GM12801 (cell line): ENCODE data around the gene MED9.

Source experiments
- TF ChIP-seq, protein P1 (sequence below): IDR thresholded peaks from one replicate; pipeline ENCODE4 v1.5.1; 2011; ENCODE audit warnings: control low read depth; ENCODE audit not compliant: insufficient read length; ENCODE audit errors: extremely low read depth

Gene MED9

DNA sequence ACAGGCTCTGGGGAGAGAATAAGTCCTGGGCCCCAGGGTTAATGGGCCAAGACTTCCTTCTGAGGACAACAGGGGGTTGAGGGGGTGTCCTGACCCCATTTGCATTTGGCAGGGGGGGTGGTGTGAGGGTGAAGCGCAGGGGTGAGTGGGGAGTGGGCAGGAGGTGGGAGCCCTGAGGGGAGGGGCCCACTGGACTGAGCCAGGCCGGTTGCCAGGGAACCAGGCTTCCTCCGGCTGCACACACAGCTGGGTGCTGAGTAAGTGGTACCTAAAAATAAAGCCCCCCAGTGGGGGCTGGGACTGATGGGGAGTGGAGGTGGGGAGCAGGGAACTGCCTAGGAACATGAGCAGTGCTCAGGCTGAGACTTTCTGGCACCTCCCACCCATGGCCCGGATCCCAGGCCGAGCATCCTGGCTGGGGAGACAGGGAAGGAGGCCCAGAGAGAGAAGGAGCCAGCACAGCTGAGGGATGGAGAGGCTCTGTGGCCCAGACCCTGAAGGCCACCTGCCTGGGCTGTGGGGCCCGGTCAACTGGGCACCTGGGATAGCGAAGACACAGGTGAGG is 26.8 kb downstream of the MED9 start:
- TF ChIP-seq, protein P1, sequence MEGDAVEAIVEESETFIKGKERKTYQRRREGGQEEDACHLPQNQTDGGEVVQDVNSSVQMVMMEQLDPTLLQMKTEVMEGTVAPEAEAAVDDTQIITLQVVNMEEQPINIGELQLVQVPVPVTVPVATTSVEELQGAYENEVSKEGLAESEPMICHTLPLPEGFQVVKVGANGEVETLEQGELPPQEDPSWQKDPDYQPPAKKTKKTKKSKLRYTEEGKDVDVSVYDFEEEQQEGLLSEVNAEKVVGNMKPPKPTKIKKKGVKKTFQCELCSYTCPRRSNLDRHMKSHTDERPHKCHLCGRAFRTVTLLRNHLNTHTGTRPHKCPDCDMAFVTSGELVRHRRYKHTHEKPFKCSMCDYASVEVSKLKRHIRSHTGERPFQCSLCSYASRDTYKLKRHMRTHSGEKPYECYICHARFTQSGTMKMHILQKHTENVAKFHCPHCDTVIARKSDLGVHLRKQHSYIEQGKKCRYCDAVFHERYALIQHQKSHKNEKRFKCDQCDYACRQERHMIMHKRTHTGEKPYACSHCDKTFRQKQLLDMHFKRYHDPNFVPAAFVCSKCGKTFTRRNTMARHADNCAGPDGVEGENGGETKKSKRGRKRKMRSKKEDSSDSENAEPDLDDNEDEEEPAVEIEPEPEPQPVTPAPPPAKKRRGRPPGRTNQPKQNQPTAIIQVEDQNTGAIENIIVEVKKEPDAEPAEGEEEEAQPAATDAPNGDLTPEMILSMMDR, result no peak

DNA sequence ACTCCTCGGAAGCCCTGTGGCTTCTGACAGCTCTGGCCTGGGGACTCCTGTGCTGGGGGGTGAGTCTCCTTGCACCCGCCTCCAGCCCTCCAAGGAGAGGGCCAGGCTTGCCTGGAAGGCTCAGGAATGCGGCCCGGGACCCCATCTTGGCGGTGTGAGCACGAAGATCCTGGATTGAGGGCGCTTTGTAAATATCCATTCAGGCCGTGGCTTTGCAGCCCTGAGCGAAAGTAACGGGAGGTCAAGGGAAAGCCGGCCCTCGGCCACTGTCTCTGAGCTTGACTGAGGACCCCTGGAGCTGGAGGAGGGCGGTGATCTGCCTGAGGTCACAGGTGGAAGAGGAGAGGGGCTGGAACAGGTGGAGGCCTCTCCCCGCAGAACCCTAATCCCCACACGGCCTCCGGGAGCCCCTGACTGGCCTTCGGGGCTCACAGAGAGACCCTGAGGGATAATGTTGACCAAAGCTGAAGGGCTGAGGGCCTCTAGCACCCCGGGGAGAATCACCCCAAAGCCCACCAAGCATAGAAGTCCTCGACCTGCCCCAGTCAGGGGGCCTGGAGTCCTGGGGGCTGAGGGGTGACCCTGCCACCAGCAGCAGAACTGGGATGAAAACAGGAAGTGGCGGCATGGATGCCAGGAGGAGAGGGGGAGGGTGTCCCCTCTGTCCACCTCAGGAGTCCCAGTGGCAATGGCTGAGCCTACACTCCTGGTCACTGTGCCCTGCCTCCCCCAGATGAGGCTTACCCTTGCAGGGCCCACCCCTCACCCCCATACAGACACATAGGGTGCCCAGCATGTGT is 27.7 kb downstream of the MED9 start:
- TF ChIP-seq, protein P1, result no peak

- TF ChIP-seq, protein P1, result no peak
Observed at GRCh38 chr17:17505151-17505550, 28.4 kb downstream of the MED9 start.

GRCh38 chr17:17505610-17506171 is 28.9 kb downstream of the MED9 start:
- TF ChIP-seq, protein P1, result no peak

DNA sequence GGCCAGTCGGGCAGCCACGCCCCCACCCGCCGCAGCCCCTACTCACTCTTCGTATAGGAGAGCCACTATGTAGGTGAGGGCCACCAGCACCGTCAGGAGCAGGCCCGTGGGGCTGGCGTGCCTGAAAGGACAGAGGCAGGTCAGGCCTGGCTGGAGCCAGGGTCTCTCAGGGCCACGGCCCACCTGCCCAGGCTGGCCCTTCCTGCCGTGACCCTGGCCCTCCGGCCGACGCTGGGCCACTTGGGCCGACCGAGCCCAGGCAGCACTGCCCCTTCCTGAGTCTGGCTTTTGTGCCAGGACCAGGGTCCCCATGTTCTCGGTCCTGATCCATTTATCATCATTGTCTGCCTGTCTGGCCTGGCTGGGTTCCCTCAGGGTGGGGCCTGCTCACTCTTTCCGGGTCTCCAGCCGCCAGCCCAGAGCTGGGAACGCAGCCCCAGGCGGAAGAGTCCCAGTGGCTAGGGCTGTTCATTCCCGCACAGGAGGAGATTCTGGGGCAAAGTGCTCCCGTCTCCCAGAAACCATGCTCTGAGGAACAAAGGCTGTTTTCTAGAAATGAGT is 29.5 kb downstream of the MED9 start:
- TF ChIP-seq, protein P1, result no peak

- TF ChIP-seq, protein P1, result no peak
Observed at GRCh38 chr17:17506893-17507464, 30.2 kb downstream of the MED9 start.

DNA sequence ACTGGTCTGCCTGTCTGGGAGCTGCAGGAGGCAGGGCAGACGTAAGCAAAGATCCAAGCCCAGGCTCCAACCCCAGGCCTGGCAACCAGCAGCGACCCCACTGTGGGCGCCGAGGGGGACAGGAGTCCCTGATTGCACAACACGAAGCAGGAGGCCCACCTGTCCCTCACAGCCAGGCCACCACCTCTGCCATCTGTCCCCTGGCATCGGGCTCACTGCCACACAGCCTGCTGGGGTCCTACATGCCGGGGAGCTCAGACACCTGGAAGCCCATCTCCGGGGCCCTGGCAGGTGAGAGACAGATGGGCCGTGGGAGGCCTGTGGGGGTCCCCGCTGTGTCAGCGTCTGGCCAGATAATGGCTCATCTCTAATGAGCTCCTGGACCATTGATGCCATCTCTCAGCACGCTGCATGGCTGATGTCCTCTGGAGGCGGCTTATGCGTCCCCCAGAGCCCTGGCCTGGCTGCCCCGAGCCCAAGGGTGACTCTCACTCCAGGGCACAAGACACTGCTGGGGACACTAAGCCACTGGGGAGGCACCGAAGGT is 30.7 kb downstream of the MED9 start:
- TF ChIP-seq, protein P1, result no peak
